ENCODE results near the gene VPS33A.

Gene VPS33A

GRCh38 chr12:122250536-122250935 is 15.8 kb downstream of the VPS33A start:
- TF ChIP-seq CTCF (IDR thresholded peaks at IDR 0.05; ENCODE audit: low read depth, low read length, missing control alignments) = no peak
- no peak overlapping the region for H3K4me3 ChIP-seq (ENCODE audit: low read depth, low read length)
- no peak for DNase-seq (ENCODE audit: low read depth)

GRCh38 chr12:122250047-122250446 is 16.2 kb downstream of the VPS33A start:
- no peak for DNase-seq (ENCODE audit: low read depth)
- no peak for TF ChIP-seq CTCF (IDR thresholded peaks at IDR 0.05; ENCODE audit: low read depth, low read length, missing control alignments)
- H3K4me3 ChIP-seq (ENCODE audit: low read depth, low read length) = no peak overlapping the region

GRCh38 chr12:122245553-122245952 is 20.7 kb downstream of the VPS33A start:
- no peak for TF ChIP-seq CTCF (IDR thresholded peaks at IDR 0.05; ENCODE audit: low read depth, low read length, missing control alignments)
- no peak for DNase-seq (ENCODE audit: low read depth)
- H3K4me3 ChIP-seq (ENCODE audit: low read depth, low read length) = no peak overlapping the region

- no peak overlapping the region for H3K4me3 ChIP-seq (ENCODE audit: low read depth, low read length)
- TF ChIP-seq CTCF (IDR thresholded peaks at IDR 0.05; ENCODE audit: low read depth, low read length, missing control alignments) = no peak
- DNase-seq (ENCODE audit: low read depth) = no peak
Observed at GRCh38 chr12:122244565-122245371, 21.5 kb downstream of the VPS33A start.

GRCh38 chr12:122243965-122244364 is 22.3 kb downstream of the VPS33A start:
- no peak for DNase-seq (ENCODE audit: low read depth)
- TF ChIP-seq CTCF (IDR thresholded peaks at IDR 0.05; ENCODE audit: low read depth, low read length, missing control alignments) = no peak
- H3K4me3 ChIP-seq (ENCODE audit: low read depth, low read length) = no peak overlapping the region

- no peak for DNase-seq (ENCODE audit: low read depth)
- TF ChIP-seq CTCF (IDR thresholded peaks at IDR 0.05; ENCODE audit: low read depth, low read length, missing control alignments) = no peak
- no peak overlapping the region for H3K4me3 ChIP-seq (ENCODE audit: low read depth, low read length)
Observed at GRCh38 chr12:122238861-122239260, 27.4 kb downstream of the VPS33A start.

GRCh38 chr12:122235741-122236140 is 30.6 kb downstream of the VPS33A start:
- no peak for DNase-seq (ENCODE audit: low read depth)

More at GRCh38 chr12:122235741-122236140, 30.6 kb downstream of the VPS33A start:
- no peak for TF ChIP-seq CTCF (IDR thresholded peaks at IDR 0.05; ENCODE audit: low read depth, low read length, missing control alignments)
- H3K4me3 ChIP-seq (ENCODE audit: low read depth, low read length) = no peak overlapping the region
